Upper lobe of right lung (tissue), 1 donor: Measurements from ENCODE around the gene ENAH. TPM values are rescaled to one million over a fixed set of nuclear protein-coding genes. Genes with fewer than 3 reads are reported as not detected.
"Not testable (repeated sequence)": the region's sequence is repeated elsewhere in the genome, so short reads cannot be mapped to it uniquely, and the experiment has no call there.

Experiments used
- ATAC-seq: fragments of 200-7000 bp; cut with Tn5 transposase; one replicate; pipeline ENCODE4 v1.9.1; 2020; ENCODE audit warnings: mild to moderate bottlenecking, moderate library complexity
- DNase-seq: peaks from one replicate; pipeline ENCODE4 v3.0.0-alpha.2; 2020
- H3K27ac ChIP-seq: fragments of 200-600 bp; one replicate; pipeline ENCODE4 v1.8.0; 2022
- H3K27me3 ChIP-seq: fragments of 200-600 bp; one replicate; pipeline ENCODE4 v1.8.0; 2022; ENCODE audit warnings: mild to moderate bottlenecking
- H3K36me3 ChIP-seq: fragments of 200-600 bp; one replicate; pipeline ENCODE4 v1.8.0; 2022
- H3K4me1 ChIP-seq: fragments of 200-600 bp; one replicate; pipeline ENCODE4 v1.8.0; 2022
- H3K4me3 ChIP-seq: fragments of 200-600 bp; one replicate; pipeline ENCODE4 v1.8.0; 2022; ENCODE audit warnings: mild to moderate bottlenecking
- H3K9me3 ChIP-seq: fragments of 200-600 bp; one replicate; pipeline ENCODE4 v1.8.0; 2022
- CTCF ChIP-seq: fragments of 200-600 bp; IDR thresholded peaks from one replicate; pipeline ENCODE4 v1.8.0; 2022; ENCODE audit warnings: antibody characterized with exemption
- intact Hi-C: fragments of 100-400 bp; cut with DNase I; formaldehyde crosslinking; loops from one replicate; pipeline ENCODE4 v1.11.0; 2022
- total RNA-seq: library from RNA; stranded (reverse); fragmentation: NEBNext Ultra II Directional; extraction: Animal tissue kit (Norgen Biotek cat#: 25700); gene quantifications from one replicate; pipeline ENCODE4 v1.2.1, GENCODE V29; 2021
- donor health status: DM: no; HTN: yes; CAD: no; lungs with severe emphysema.

ENAH gene
- total RNA-seq, 1 donor from 2014 or later, result 67.4 TPM

- Histone ChIP-seq H3K4me3 (no peak overlapping the region), H3K36me3 (no peaks in the 10 kb centered on the region), H3K27me3 (no peaks in the 10 kb centered on the region), H3K4me1 (peaks cover 10% of the 10 kb centered on the region), H3K9me3 (no peaks in the 10 kb centered on the region), H3K27ac (no peak overlapping the region)
- no peak for ATAC-seq
- no peak for TF ChIP-seq CTCF
- intact Hi-C loops, result no loop called here
- DNase-seq, result no peak
These were observed 7.6 kb upstream of the ENAH start for GRCh38 chr1:225660544-225660946.

DNA sequence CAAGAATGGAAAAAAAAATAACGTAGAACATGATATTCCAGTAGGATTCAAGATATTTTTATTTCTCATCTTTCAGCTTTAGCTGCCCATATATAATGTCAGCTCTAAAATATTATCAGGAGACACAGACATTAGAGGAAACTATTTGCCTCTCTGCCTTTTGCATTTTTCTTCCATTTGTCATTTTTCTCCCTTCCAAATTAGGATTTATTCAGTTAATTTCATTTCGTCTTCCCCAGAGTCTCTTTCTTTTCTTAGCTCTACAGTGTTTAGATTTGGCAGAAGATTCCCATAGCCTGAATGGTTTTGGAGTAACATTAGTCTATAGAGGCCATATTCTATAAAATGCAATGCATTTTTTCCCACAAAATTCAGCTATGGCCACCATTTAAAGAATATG is 5.1 kb upstream of the ENAH start:
- Histone ChIP-seq H3K27me3 (no peaks in the 10 kb centered on the region), H3K9me3 (no peaks in the 10 kb centered on the region), H3K27ac (no peak overlapping the region), H3K4me1 (peaks cover 10% of the 10 kb centered on the region), H3K4me3 (no peak overlapping the region), H3K36me3 (no peaks in the 10 kb centered on the region)
- no peak for DNase-seq
- intact Hi-C loops, result no loop called here
- ATAC-seq, result no peak
- TF ChIP-seq CTCF, result no peak

DNA sequence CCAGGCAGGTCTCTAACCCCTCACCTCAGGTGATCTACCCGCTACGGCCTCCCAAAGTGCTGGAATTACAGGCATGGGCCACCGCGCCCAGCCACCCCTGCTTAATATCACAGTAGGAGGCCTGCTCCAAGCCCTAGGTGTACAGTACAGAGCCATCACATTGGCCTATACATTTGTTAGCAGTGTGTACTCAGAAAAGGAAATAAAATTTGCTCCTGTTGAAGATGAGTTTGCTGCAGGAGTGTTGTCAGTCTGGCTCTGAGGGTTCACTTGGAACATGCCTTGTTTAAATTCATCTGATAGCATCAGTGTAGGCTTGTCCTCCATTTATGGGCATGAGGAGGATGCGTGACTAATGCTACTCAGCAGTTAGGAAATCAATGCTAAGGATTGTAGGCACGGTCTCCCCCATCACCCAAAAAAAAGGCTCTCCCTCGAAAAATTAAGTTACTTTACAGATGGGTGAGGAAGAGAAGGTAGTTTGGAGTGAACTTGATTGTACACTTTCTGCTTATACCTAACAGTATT is 4.6 kb upstream of the ENAH start:
- H3K4me1 ChIP-seq, result peaks cover 10% of the 10 kb centered on the region
- ATAC-seq (no peak), DNase-seq (no peak)
- no peak overlapping the region for H3K4me3 ChIP-seq
- no peak overlapping the region for H3K27ac ChIP-seq
- H3K27me3 ChIP-seq, result no peaks in the 10 kb centered on the region
- intact Hi-C loops, result no loop called here
- no peaks in the 10 kb centered on the region for H3K9me3 ChIP-seq
- H3K36me3 ChIP-seq, result no peaks in the 10 kb centered on the region
- no peak for TF ChIP-seq CTCF

- H3K27me3 ChIP-seq, H3K36me3 ChIP-seq, H3K4me3 ChIP-seq, intact Hi-C loops, DNase-seq, H3K27ac ChIP-seq, H3K4me1 ChIP-seq, H3K9me3 ChIP-seq, ATAC-seq: not testable (repeated sequence)
These were observed 3.3 kb upstream of the ENAH start for GRCh38 chr1:225656259-225656655.

- no peaks in the 10 kb centered on the region for H3K36me3 ChIP-seq
- TF ChIP-seq CTCF, result peak; percentile 19
- intact Hi-C loops, result no loop called here
- no peak for ATAC-seq
- no peak overlapping the region for H3K4me3 ChIP-seq
- H3K9me3 ChIP-seq, result no peaks in the 10 kb centered on the region
- no peak for DNase-seq
- no peaks in the 10 kb centered on the region for H3K27me3 ChIP-seq
- H3K27ac ChIP-seq, result no peak overlapping the region
- H3K4me1 ChIP-seq, result peaks cover 9% of the 10 kb centered on the region
These were observed 2.8 kb upstream of the ENAH start for GRCh38 chr1:225655509-225656258.

GRCh38 chr1:225654688-225655508 is 2.0 kb upstream of the ENAH start:
- intact Hi-C loops, result no loop called here
- ATAC-seq, result no peak
- Histone ChIP-seq H3K9me3 (no peaks in the 10 kb centered on the region), H3K36me3 (no peaks in the 10 kb centered on the region), H3K4me3 (no peak overlapping the region), H3K27me3 (no peaks in the 10 kb centered on the region), H3K4me1 (peaks cover 2% of the 10 kb centered on the region), H3K27ac (no peak overlapping the region)
- no peak for TF ChIP-seq CTCF
- DNase-seq, result no peak
